SK-N-SH (cell line): ENCODE measurements around the gene MLIP. TPM values are rescaled to one million over a fixed set of nuclear protein-coding genes. Genes with fewer than 3 reads are reported as not detected.

Experiments used
- CTCF ChIA-PET: fragments of 300-600, 350-600 bp; formaldehyde crosslinking; extraction: SDS; loops from one replicate; lab custom pipeline; 2021; lab: Yijun Ruan, JAX
- POLR2A ChIA-PET: fragments of 350-600 bp; sonication (Branson Sonifier 250); formaldehyde crosslinking; extraction: SDS; loops from one replicate; lab custom pipeline; 2020; ENCODE audit warnings: antibody characterized with exemption, inconsistent platforms; lab: Yijun Ruan, JAX
- DNase-seq: peaks from one replicate; pipeline ENCODE4 v3.0.0; 2012
- H2AFZ ChIP-seq: fragments of 200-600 bp; sonication (generic); 2 replicates; pipeline ENCODE4 v1.8.1; 2016; ENCODE audit warnings: antibody characterized with exemption, mild to moderate bottlenecking, low read depth
- H3F3A ChIP-seq: fragments of 200-600 bp; sonication (generic); replicated peaks from 2 replicates; pipeline ENCODE3; 2016; ENCODE audit warnings: antibody characterized with exemption, mild to moderate bottlenecking; ENCODE audit not compliant: insufficient read depth
- H3K27ac ChIP-seq, 2 experiments: fragments of 200-500 bp in 1 of 2; fragments of 200-600 bp in 1 of 2; sonication (Bioruptor generic) in 1 of 2; sonication (generic), shearing (Covaris generic) in 1 of 2; 2 replicates each; pipeline versions ENCODE4 v1.5.1 to v1.6.1; 2014 to 2016; ENCODE audit warnings: low read depth in 2 of 2, inconsistent platforms in 1 of 2, low read length in 1 of 2, mild to moderate bottlenecking in 1 of 2, mixed read lengths in 1 of 2
- H3K27me3 ChIP-seq: fragments of 200-600 bp; sonication (generic), shearing (Covaris generic); 2 replicates; pipeline ENCODE4 v1.6.1; 2016; ENCODE audit warnings: mixed run types; ENCODE audit not compliant: insufficient read depth
- H3K36me3 ChIP-seq, 2 experiments: fragments of 200-500 bp in 1 of 2; fragments of 200-600 bp in 1 of 2; sonication (Bioruptor generic) in 1 of 2; sonication (generic) in 1 of 2; replicated peaks in 1 of 2; 2 replicates each; pipeline versions ENCODE3 to v1.5.1; 2014 to 2016; ENCODE audit warnings: low read length in 1 of 2, mild to moderate bottlenecking in 1 of 2; ENCODE audit not compliant: insufficient read depth in 2 of 2, control insufficient read depth in 1 of 2
- H3K4me1 ChIP-seq, 2 experiments: fragments of 200-500 bp in 1 of 2; fragments of 200-600 bp in 1 of 2; sonication (Bioruptor generic) in 1 of 2; sonication (generic), shearing (Covaris generic) in 1 of 2; 2 replicates each; pipeline versions ENCODE4 v1.5.1 to v1.6.1; 2014 to 2016; ENCODE audit warnings: low read depth in 1 of 2, low read length in 1 of 2, mixed run types in 1 of 2; ENCODE audit not compliant: insufficient read depth in 2 of 2, control insufficient read depth in 1 of 2
- H3K4me2 ChIP-seq: fragments of 200-600 bp; sonication (generic), shearing (Covaris generic); 2 replicates; pipeline ENCODE4 v1.6.1; 2017; ENCODE audit warnings: mixed run types
- H3K4me3 ChIP-seq, 2 experiments: fragments of 200-500 bp in 1 of 2; fragments of 200-600 bp in 1 of 2; sonication (Bioruptor generic) in 1 of 2; sonication (generic), shearing (Covaris generic) in 1 of 2; 2 replicates each; pipeline versions ENCODE4 v1.5.1 to v1.8.1; 2014 to 2016; ENCODE audit warnings: low read depth in 2 of 2, inconsistent platforms in 1 of 2, low read length in 1 of 2, mild to moderate bottlenecking in 1 of 2, mixed read lengths in 1 of 2, moderate library complexity in 1 of 2
- H3K79me2 ChIP-seq: fragments of 200-600 bp; sonication (generic); 2 replicates; pipeline ENCODE4 v1.8.1; 2017; ENCODE audit warnings: mild to moderate bottlenecking; ENCODE audit not compliant: insufficient read depth
- H3K9ac ChIP-seq: fragments of 200-600 bp; sonication (generic); 2 replicates; pipeline ENCODE4 v1.6.1; 2017; ENCODE audit warnings: mixed run types
- H3K9me2 ChIP-seq: fragments of 200-600 bp; sonication (generic); 2 replicates; pipeline ENCODE4 v1.6.1; 2017; ENCODE audit warnings: mixed run types
- H3K9me3 ChIP-seq: fragments of 200-600 bp; sonication (generic); 2 replicates; pipeline ENCODE4 v1.6.1; 2017; ENCODE audit warnings: mixed run types, mild to moderate bottlenecking, moderate library complexity
- H4K20me1 ChIP-seq: fragments of 200-600 bp; sonication (generic); 2 replicates; pipeline ENCODE4 v1.6.1; 2017; ENCODE audit warnings: mild to moderate bottlenecking, mixed run types; ENCODE audit not compliant: insufficient read depth
- ELF1 ChIP-seq: IDR thresholded peaks from 2 replicates; pipeline ENCODE4 v1.4.0; 2012
- EZH2phosphoT487 ChIP-seq: fragments of 200-600 bp; sonication (generic); IDR thresholded peaks from 2 replicates; pipeline ENCODE4 v1.6.1; 2017; ENCODE audit warnings: low read depth, mixed run types, mild to moderate bottlenecking, antibody characterized with exemption, moderate library complexity, borderline replicate concordance
- FOXJ3 ChIP-seq: sonication (generic); formaldehyde crosslinking; IDR thresholded peaks from 2 replicates; pipeline ENCODE4 v1.5.1; 2020; ENCODE audit warnings: mild to moderate bottlenecking, missing genetic modification reagents
- FOXM1 ChIP-seq: IDR thresholded peaks from 2 replicates; pipeline ENCODE4 v1.4.0; 2012; ENCODE audit warnings: low read depth, mild to moderate bottlenecking
- GABPA ChIP-seq: IDR thresholded peaks from 2 replicates; pipeline ENCODE4 v1.4.0; 2012; ENCODE audit warnings: low read depth, mild to moderate bottlenecking
- GATA2 ChIP-seq: sonication (generic); formaldehyde crosslinking; IDR thresholded peaks from 2 replicates; pipeline ENCODE4 v1.5.0; 2020; ENCODE audit warnings: mild to moderate bottlenecking, missing genetic modification reagents
- IRF3 ChIP-seq: fragments of 150-350 bp; IDR thresholded peaks from 2 replicates; pipeline ENCODE4 v1.6.1; 2016; ENCODE audit warnings: mild to moderate bottlenecking, low read depth, low read length
- MAX ChIP-seq: IDR thresholded peaks from 2 replicates; pipeline ENCODE4 v1.4.0; 2012; ENCODE audit warnings: low read depth
- NRF1 ChIP-seq: IDR thresholded peaks from 2 replicates; pipeline ENCODE4 v1.6.1; 2012; ENCODE audit warnings: low read depth, mild to moderate bottlenecking, low read length
- PBX3 ChIP-seq: IDR thresholded peaks from 2 replicates; pipeline ENCODE4; 2012
- RCOR1 ChIP-seq: fragments of 150-350 bp; IDR thresholded peaks from 2 replicates; pipeline ENCODE4 v1.6.1; 2017; ENCODE audit warnings: antibody characterized with exemption, low read length
- RFX5 ChIP-seq: IDR thresholded peaks from 2 replicates; pipeline ENCODE4 v1.6.1; 2012; ENCODE audit warnings: mild to moderate bottlenecking, improper control_type of control experiment, low read length
- RXRA ChIP-seq: IDR thresholded peaks from 2 replicates; pipeline ENCODE4 v1.4.0; 2012; ENCODE audit warnings: low read depth, mild to moderate bottlenecking, borderline replicate concordance
- SMC3 ChIP-seq: IDR thresholded peaks from 2 replicates; pipeline ENCODE4 v1.6.1; 2012; ENCODE audit warnings: low read depth, low read length, improper control_type of control experiment
- TCF12 ChIP-seq: IDR thresholded peaks from 2 replicates; pipeline ENCODE4 v1.4.0; 2012
- TEAD4 ChIP-seq: IDR thresholded peaks from 2 replicates; pipeline ENCODE4 v1.4.0; 2012; ENCODE audit warnings: mild to moderate bottlenecking, borderline replicate concordance; ENCODE audit not compliant: insufficient read depth
- YY1 ChIP-seq: IDR thresholded peaks from 2 replicates; pipeline ENCODE4 v1.4.0; 2012; ENCODE audit warnings: low read depth, mild to moderate bottlenecking
- ZBTB33 ChIP-seq: IDR thresholded peaks from 2 replicates; pipeline ENCODE4 v1.4.0; 2012; ENCODE audit warnings: low read depth, borderline replicate concordance
- WGBS: methylation state at CpG from one replicate; pipeline ENCODE4 v1.1.6; 2017; ENCODE audit warnings: low lambda C conversion rate; 5-methylcytosine and 5-hydroxymethylcytosine counted together
- polyA plus RNA-seq, 3 experiments: library from polyadenylated mRNA; depleted of rRNA; stranded (reverse); fragments of >200 nt; gene quantifications; 2 replicates each; pipeline ENCODE4 v1.2.3, GENCODE V29; 2012

MLIP gene
- polyA plus RNA-seq, 1 of the 3 experiments (the other 2 are of a cell fraction): not detected

- no peak for DNase-seq
- Histone ChIP-seq H3K4me1 (no peaks in the 10 kb centered on the region; a peak in 1 of 4 replicates), H3K27me3 (0 out of 2 replicates have a peak, but pooled peaks cover 5% of the 10 kb centered on the region), H3F3A (no peaks in the 10 kb centered on the region), H3K4me3 (no peak overlapping the region), H4K20me1 (no peaks in the 10 kb centered on the region), H2AFZ (no peak overlapping the region), H3K9me2 (no peaks in the 10 kb centered on the region; the same call in 1 of the 2 replicates), H3K4me2 (no peak overlapping the region), H3K27ac (no peak overlapping the region), H3K36me3 (no peaks in the 10 kb centered on the region), H3K79me2 (no peaks in the 10 kb centered on the region), H3K9me3 (no peaks in the 10 kb centered on the region), H3K9ac (no peak overlapping the region)
- TF ChIP-seq TEAD4: no peak
- TF ChIP-seq SMC3: no peak
- no peak for TF ChIP-seq YY1
- TF ChIP-seq GABPA: no peak
- no peak for TF ChIP-seq FOXM1
- TF ChIP-seq TCF12: no peak
- no peak for TF ChIP-seq GATA2
- no peak for TF ChIP-seq MAX
- no peak for TF ChIP-seq RFX5
- no peak for TF ChIP-seq IRF3
- TF ChIP-seq RXRA: no peak
- no peak for TF ChIP-seq FOXJ3
- no peak for TF ChIP-seq PBX3
- TF ChIP-seq EZH2phosphoT487: no peak
- TF ChIP-seq NRF1: no peak
- no peak for TF ChIP-seq ELF1
- TF ChIP-seq ZBTB33: no peak
- no peak for TF ChIP-seq RCOR1
- POLR2A ChIA-PET: no interaction called here
- CTCF ChIA-PET: no interaction called here
- 0% methylated on average over 2 of the region's 2 CpGs for WGBS
Measured at GRCh38 chr6:54068694-54069093, 42.5 kb upstream of the MLIP start.
